NAMALWA (cell line): ENCODE measurements around the gene LDB3.

Experiments used
- DNase-seq: peaks from one replicate; pipeline ENCODE4 v3.0.0-alpha.2; 2015; ENCODE audit warnings: low spot score

LDB3 gene

DNA sequence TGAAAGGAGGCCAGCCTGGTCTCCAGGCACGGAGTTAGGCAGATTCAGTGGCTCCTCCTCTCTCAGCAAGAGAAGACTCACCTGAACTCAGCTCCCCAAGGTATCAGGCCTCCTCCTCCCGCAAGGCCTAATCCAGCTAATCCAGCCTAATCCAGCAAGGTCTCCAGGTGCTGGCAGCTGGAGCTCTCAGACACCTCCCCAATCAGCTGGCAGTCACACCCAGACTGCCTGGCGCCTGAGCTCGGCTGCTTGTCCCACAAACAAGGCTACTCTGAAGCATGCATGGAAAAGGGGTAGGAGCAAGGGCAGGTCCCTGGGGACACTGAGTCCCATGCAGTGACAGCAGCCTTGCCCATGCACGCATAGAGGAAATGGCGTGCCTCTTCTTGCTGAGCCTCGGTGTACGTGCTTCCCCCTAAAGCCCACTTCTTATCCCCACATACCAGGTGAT is 17.3 kb upstream of the LDB3 start:
- no peak for DNase-seq

- no peak for DNase-seq
Measured at GRCh38 chr10:86651631-86652331, 16.5 kb upstream of the LDB3 start.

- no peak for DNase-seq
Measured at GRCh38 chr10:86652361-86653202, 15.7 kb upstream of the LDB3 start.

GRCh38 chr10:86653379-86653778 is 14.9 kb upstream of the LDB3 start:
- DNase-seq = no peak

- DNase-seq = no peak
Measured at GRCh38 chr10:86653987-86654386, 14.3 kb upstream of the LDB3 start.

DNA sequence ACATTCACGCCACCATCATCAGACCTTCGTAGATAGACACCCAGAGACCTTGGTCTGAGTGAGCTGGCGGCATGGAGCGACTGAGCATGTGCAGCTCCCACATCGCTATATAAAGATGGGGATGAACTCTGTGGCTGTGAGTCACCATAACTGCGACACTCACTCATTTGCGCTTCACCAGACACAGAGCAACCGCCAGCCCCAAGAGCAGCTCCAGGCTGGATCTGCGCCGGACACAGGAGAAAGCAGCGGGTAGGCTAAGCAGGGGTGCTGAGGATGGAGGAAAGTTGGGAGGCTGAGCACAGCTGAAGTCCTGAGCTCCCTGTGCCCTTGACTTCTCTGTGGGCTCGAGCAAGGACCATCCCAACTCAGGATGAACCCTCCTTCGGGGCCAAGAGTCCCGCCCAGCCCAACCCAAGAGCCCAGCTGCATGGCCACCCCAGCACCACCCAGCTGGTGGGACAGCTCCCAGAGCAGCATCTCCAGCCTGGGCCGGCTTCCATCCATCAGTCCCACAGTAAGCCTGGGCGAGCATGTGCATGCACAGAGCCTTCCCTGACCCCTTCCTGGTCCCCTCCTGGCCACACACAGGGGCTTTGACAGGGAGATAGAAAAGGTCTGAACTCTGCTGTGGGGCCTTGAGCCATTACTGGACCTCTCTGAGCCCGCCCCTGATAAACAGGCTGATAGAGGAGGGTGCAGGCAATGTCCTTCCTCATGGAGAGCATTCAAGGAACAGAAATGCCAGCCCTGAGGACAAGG is 13.7 kb upstream of the LDB3 start, which contains the start of gene OPN4:
Gene OPN4, plus strand, starts transcription at position 137 of the 762 bp plus-strand sequence. Its CDS starts 237 bp downstream, at position 374.
- DNase-seq = no peak

GRCh38 chr10:86655173-86655540 is 13.2 kb upstream of the LDB3 start:
- no peak for DNase-seq

- DNase-seq = no peak
Measured at GRCh38 chr10:86655596-86655995, 12.7 kb upstream of the LDB3 start.

GRCh38 chr10:86657011-86657395 is 11.3 kb upstream of the LDB3 start:
- DNase-seq = no peak

DNA sequence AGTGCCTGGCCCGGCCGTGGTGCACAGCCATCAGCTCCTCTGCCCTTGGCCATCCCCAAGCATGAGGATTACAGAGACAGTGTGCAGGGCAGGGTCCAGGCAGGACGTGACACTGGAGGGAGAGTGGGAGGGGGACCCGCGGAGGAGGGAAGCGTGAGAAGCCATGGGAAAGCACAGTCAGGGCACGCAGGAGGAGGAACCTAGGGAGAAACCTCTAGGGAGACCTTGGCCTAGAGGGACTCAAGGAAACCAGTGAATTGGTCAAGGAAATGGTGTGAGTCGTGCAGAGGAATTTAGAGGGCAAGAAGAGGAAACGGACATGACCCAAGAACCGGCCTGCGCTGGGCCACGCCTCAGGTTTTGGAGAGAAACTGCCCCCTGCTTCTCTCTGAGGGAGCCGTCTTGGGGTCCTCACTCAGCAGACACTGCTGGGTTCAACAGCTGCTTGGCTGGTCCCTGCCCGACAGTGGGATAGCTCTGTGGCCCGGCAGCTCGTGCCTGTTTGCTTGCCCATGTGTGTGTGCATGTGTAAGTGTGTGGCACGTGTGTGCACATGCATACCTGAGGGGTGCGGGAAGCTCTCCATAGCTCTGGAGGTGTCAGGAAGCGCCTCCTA is 10.8 kb upstream of the LDB3 start:
- DNase-seq = no peak

DNA sequence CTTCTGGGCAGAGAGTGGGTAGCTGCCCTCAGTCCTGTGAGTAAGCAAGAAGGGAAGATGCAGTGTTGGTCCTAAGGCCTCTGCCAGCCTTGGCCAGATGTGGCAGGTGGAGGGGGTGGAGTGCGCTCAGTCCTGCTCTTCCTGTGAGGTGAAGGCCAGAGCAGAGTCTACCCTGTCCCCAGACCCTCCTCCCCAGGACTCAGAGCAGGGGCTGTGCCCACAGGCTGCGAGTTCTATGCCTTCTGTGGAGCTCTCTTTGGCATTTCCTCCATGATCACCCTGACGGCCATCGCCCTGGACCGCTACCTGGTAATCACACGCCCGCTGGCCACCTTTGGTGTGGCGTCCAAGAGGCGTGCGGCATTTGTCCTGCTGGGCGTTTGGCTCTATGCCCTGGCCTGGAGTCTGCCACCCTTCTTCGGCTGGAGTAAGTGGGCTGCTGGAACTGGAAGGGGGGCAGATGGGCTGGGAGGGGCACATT is 10.0 kb upstream of the LDB3 start:
- no peak for DNase-seq

GRCh38 chr10:86658751-86659150 is 9.6 kb upstream of the LDB3 start:
- no peak for DNase-seq

GRCh38 chr10:86659161-86659691 is 9.1 kb upstream of the LDB3 start:
- no peak for DNase-seq

GRCh38 chr10:86659721-86660453 is 8.4 kb upstream of the LDB3 start:
- DNase-seq = no peak

DNA sequence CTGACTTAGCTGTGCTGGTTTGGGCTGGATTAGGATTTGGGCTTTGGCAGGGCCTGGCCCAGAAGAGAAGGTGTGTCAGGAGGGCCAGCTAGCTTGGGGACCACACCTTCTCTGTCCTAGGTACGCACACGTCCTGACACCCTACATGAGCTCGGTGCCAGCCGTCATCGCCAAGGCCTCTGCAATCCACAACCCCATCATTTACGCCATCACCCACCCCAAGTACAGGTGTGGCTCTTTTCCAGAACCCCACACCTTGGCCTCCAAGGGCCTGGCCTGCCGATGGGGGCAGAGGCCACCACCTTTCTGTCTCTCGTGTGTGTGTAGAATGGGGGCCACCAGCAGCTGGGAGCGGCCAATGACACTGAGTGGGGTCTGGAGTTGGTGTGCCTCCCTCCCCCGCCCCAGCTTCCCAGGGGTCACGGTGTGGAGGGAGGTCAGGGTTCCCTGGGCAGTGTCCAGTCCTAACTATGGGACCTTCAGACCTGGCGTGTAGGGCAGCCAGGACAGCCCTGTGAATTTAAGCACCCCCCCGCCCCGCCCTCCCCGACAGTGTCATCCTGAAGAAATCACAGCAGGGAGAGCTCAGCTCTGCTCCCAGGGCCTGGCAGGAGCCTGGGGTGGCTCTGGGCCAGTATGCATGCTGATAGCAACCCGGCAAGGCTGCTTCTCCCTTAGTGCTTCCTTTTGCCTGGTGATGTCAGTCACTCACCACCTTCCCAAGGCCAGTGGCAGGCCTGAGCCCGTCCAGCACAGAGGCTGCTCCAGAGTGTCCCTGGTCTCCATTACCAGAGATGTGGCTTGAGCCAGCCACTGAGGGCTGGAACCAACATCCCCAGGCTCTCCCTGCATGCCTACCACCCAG is 6.9 kb upstream of the LDB3 start:
- no peak for DNase-seq

GRCh38 chr10:86662186-86663045 is 5.9 kb upstream of the LDB3 start:
- no peak for DNase-seq

DNA sequence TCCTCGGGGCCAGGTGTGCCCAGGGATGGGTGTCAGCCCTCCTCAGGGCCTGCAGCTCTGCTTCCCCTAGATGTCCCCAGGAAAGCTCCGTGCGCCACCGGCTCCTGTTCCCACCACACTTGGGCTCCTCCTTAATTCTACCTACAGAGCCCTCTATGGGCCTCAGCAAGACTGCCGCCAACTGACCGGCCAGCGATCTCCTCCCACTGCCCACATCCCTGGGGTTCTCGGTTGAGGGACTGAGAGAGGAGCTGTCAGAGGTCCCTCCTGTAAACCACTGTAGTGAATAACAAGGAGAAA is 5.3 kb upstream of the LDB3 start:
- DNase-seq = no peak

GRCh38 chr10:86663576-86664339 is 4.6 kb upstream of the LDB3 start:
- DNase-seq = peak; percentile 50
